CD4-positive, CD25-positive, alpha-beta regulatory T cell (primary cell): ENCODE data around the gene FASTKD1. TPM values are rescaled to one million over a fixed set of nuclear protein-coding genes. Genes with fewer than 3 reads are reported as not detected.
"Not testable (repeated sequence)": the region's sequence is repeated elsewhere in the genome, so short reads cannot be mapped to it uniquely, and the experiment has no call there.

Experiments used
- ATAC-seq, 2 donors: fragments of 150-1000 bp; cut with Tn5 transposase; one replicate each; pipeline ENCODE4 v1.10.0; 2021; ENCODE audit warnings: low read depth in 2 of 2, moderate number of reproducible peaks in 2 of 2, moderate library complexity in 1 of 2
- DNase-seq, 3 donors: peaks; one replicate each; pipeline versions ENCODE4 v3.0.0 to v3.0.0-alpha.2; 2012 to 2022; ENCODE audit warnings: mixed read lengths in 1 of 3
- H3K27ac ChIP-seq: one replicate; pipeline ENCODE4 v1.7.0; 2013; ENCODE audit warnings: mild to moderate bottlenecking, low read length; ENCODE audit not compliant: insufficient read depth, poor library complexity, severe bottlenecking
- H3K27me3 ChIP-seq: one replicate; pipeline ENCODE4 v1.7.0; 2013; ENCODE audit warnings: low read length; ENCODE audit not compliant: control insufficient read depth, insufficient read depth
- H3K36me3 ChIP-seq: one replicate; pipeline ENCODE4 v1.7.0; 2013; ENCODE audit warnings: mild to moderate bottlenecking, low read length, moderate library complexity; ENCODE audit not compliant: control insufficient read depth, insufficient read depth
- H3K4me1 ChIP-seq: 2 replicates; pipeline ENCODE4 v1.7.0; 2013; ENCODE audit warnings: mild to moderate bottlenecking, low read length; ENCODE audit not compliant: insufficient read depth, control insufficient read depth, poor library complexity, severe bottlenecking
- H3K4me3 ChIP-seq: one replicate; pipeline ENCODE4 v1.7.0; 2013; ENCODE audit warnings: low read depth, mild to moderate bottlenecking, low read length, moderate library complexity
- H3K9me3 ChIP-seq, 2 experiments: 1 replicate in 1 of 2; 2 replicates in 1 of 2; pipeline ENCODE4 v1.7.0; 2013; ENCODE audit warnings: low read length in 2 of 2, mild to moderate bottlenecking in 1 of 2, moderate library complexity in 1 of 2; ENCODE audit not compliant: control insufficient read depth in 2 of 2
- H3K27ac Mint-ChIP-seq, 3 donors: one replicate each; pipeline ENCODE4 v1.8.0; 2020 to 2022; ENCODE audit warnings: mild to moderate bottlenecking in 3 of 3, mixed read lengths in 3 of 3, moderate library complexity in 2 of 3
- H3K27me3 Mint-ChIP-seq: one replicate; pipeline ENCODE4 v1.8.0; 2022; ENCODE audit warnings: mild to moderate bottlenecking, mixed read lengths
- H3K36me3 Mint-ChIP-seq: one replicate; pipeline ENCODE4 v1.8.0; 2020; ENCODE audit warnings: mixed read lengths
- H3K4me1 Mint-ChIP-seq, 4 donors: one replicate each; pipeline ENCODE4 v1.8.0; 2020 to 2022; ENCODE audit warnings: mixed read lengths in 4 of 4, mild to moderate bottlenecking in 1 of 4
- H3K4me3 Mint-ChIP-seq, 4 donors: one replicate each; pipeline ENCODE4 v1.8.0; 2020 to 2022; ENCODE audit warnings: mild to moderate bottlenecking in 4 of 4, mixed read lengths in 4 of 4, moderate library complexity in 3 of 4
- H3K9me3 Mint-ChIP-seq, 7 donors: one replicate each; pipeline ENCODE4 v1.8.0; 2020 to 2022; ENCODE audit warnings: mixed read lengths in 7 of 7, mild to moderate bottlenecking in 3 of 7, moderate library complexity in 2 of 7
- polyA plus RNA-seq, 4 donors: library from polyadenylated mRNA; unstranded; fragments of 300-500 nt; fragmentation: Illumina TruSeq; gene quantifications; one replicate each; pipeline ENCODE4 v1.2.3, GENCODE V29; 2021
- total RNA-seq: library from RNA; stranded (reverse); gene quantifications from one replicate; pipeline ENCODE4 v1.2.3, GENCODE V29; 2022

FASTKD1 gene
- total and polyA plus RNA-seq, 5 donors from 2014 or later = 7.3 to 23.2 (median 15.8) TPM

- H3K36me3 ChIP-seq, ATAC-seq, H3K27me3 Mint-ChIP-seq, H3K9me3 ChIP-seq, H3K36me3 Mint-ChIP-seq, H3K4me3 ChIP-seq, H3K9me3 Mint-ChIP-seq, DNase-seq, H3K27me3 ChIP-seq, H3K27ac ChIP-seq: not testable (repeated sequence)
- peaks cover 9 to 36% (median 21%) of the 10 kb centered on the region in 4 donors for H3K4me1 Mint-ChIP-seq
- H3K4me1 ChIP-seq = peaks cover 23% of the 10 kb centered on the region
- peak overlapping the region; percentile 63 to 97 (median 70) for H3K4me3 Mint-ChIP-seq
- H3K27ac Mint-ChIP-seq = peak overlapping the region in 2 of 3 donors; percentile 67 to 100
Observed at GRCh38 chr2:169582552-169583266, 9.0 kb upstream of the FASTKD1 start.

- H3K4me3 Mint-ChIP-seq = peak overlapping the region in 1 of 4 donors; percentile 74
Observed at GRCh38 chr2:169579044-169579443, 5.4 kb upstream of the FASTKD1 start.

GRCh38 chr2:169575264-169575663 lies 1.6 kb upstream of the FASTKD1 start:
- H3K9me3 Mint-ChIP-seq, H3K27me3 ChIP-seq, DNase-seq, ATAC-seq, H3K4me3 Mint-ChIP-seq, H3K4me3 ChIP-seq, H3K27ac ChIP-seq, H3K36me3 Mint-ChIP-seq, H3K27me3 Mint-ChIP-seq, H3K27ac Mint-ChIP-seq, H3K9me3 ChIP-seq, H3K36me3 ChIP-seq: not testable (repeated sequence)
- peaks cover 13% of the 10 kb centered on the region for H3K4me1 ChIP-seq
- peaks cover 6 to 19% (median 14%) of the 10 kb centered on the region in 4 donors for H3K4me1 Mint-ChIP-seq

More at GRCh38 chr2:169579044-169579443, 5.4 kb upstream of the FASTKD1 start:
- DNase-seq (no peak), ATAC-seq (no peak)
- H3K27me3 Mint-ChIP-seq = peaks cover under 1% of the 10 kb centered on the region
- Histone ChIP-seq H3K36me3 (no peaks in the 10 kb centered on the region), H3K4me3 (no peak overlapping the region), H3K27ac (no peak overlapping the region), H3K27me3 (no peaks in the 10 kb centered on the region), H3K4me1 (peaks cover under 1% of the 10 kb centered on the region), H3K9me3 (peaks cover 0 to 4% of the 10 kb centered on the region in 2 experiments)
- peaks cover 0 to 7% (median 1%) of the 10 kb centered on the region in 4 donors for H3K4me1 Mint-ChIP-seq
- H3K27ac Mint-ChIP-seq = no peak overlapping the region
- peaks cover 0 to 9% (median 0%) of the 10 kb centered on the region in 7 donors for H3K9me3 Mint-ChIP-seq
- H3K36me3 Mint-ChIP-seq = no peaks in the 10 kb centered on the region

GRCh38 chr2:169574539-169574938 lies 874 bp upstream of the FASTKD1 start:
- H3K4me3 ChIP-seq, H3K9me3 Mint-ChIP-seq, H3K27ac ChIP-seq, H3K9me3 ChIP-seq, H3K27me3 Mint-ChIP-seq, H3K36me3 Mint-ChIP-seq, H3K27ac Mint-ChIP-seq, DNase-seq, H3K36me3 ChIP-seq, H3K27me3 ChIP-seq, ATAC-seq: not testable (repeated sequence)
- H3K4me1 ChIP-seq = peaks cover 13% of the 10 kb centered on the region
- Mint-ChIP-seq H3K4me3 (peak overlapping the region in 1 of 4 donors; percentile 29), H3K4me1 (peaks cover 13 to 24% (median 15%) of the 10 kb centered on the region in 4 donors)

- H3K27me3 Mint-ChIP-seq = no peaks in the 10 kb centered on the region
- no peak for DNase-seq
- Histone ChIP-seq H3K4me1 (peaks cover 13% of the 10 kb centered on the region), H3K4me3 (peak overlapping the region; percentile 94), H3K27me3 (no peaks in the 10 kb centered on the region), H3K36me3 (peaks cover 2% of the 10 kb centered on the region), H3K9me3 (no peaks in the 10 kb centered on the region), H3K27ac (peak overlapping the region; percentile 72)
- peaks cover 13 to 27% (median 15%) of the 10 kb centered on the region in 4 donors for H3K4me1 Mint-ChIP-seq
- peak overlapping the region; percentile 94 to 96 (median 95) for H3K4me3 Mint-ChIP-seq
- ATAC-seq = no peak
- peak overlapping the region; percentile 87 to 98 (median 97) for H3K27ac Mint-ChIP-seq
- H3K36me3 Mint-ChIP-seq = no peaks in the 10 kb centered on the region
- no peaks in the 10 kb centered on the region for H3K9me3 Mint-ChIP-seq
Observed at GRCh38 chr2:169573974-169574299, 272 bp upstream of the FASTKD1 start.

GRCh38 chr2:169572821-169573159 lies 875 bp downstream of the FASTKD1 start:
- Mint-ChIP-seq H3K36me3 (no peaks in the 10 kb centered on the region), H3K4me1 (peaks cover 18 to 27% (median 21%) of the 10 kb centered on the region in 4 donors), H3K27me3 (no peaks in the 10 kb centered on the region), H3K4me3 (peak overlapping the region; percentile 94 to 96 (median 95)), H3K27ac (peak overlapping the region in 2 of 3 donors; percentile 97 to 98), H3K9me3 (no peaks in the 10 kb centered on the region)
- peaks cover 5% of the 10 kb centered on the region for H3K36me3 ChIP-seq
- peak overlapping the region; percentile 94 for H3K4me3 ChIP-seq
- no peaks in the 10 kb centered on the region for H3K27me3 ChIP-seq
- DNase-seq (no peak), ATAC-seq (no peak)
- peaks cover 13% of the 10 kb centered on the region for H3K4me1 ChIP-seq
- H3K9me3 ChIP-seq = no peaks in the 10 kb centered on the region
- H3K27ac ChIP-seq = peak overlapping the region; percentile 72

- H3K4me3 Mint-ChIP-seq = no peak overlapping the region
Observed at GRCh38 chr2:169572189-169572588, 1.5 kb downstream of the FASTKD1 start.

GRCh38 chr2:169571571-169571970 lies 2.1 kb downstream of the FASTKD1 start:
- H3K36me3 ChIP-seq = peaks cover 5% of the 10 kb centered on the region
- no peaks in the 10 kb centered on the region for H3K36me3 Mint-ChIP-seq
- H3K27me3 ChIP-seq = no peaks in the 10 kb centered on the region
- peaks cover 13% of the 10 kb centered on the region for H3K4me1 ChIP-seq
- H3K4me3 ChIP-seq = no peak overlapping the region
- peaks cover 18 to 27% (median 24%) of the 10 kb centered on the region in 4 donors for H3K4me1 Mint-ChIP-seq
- no peak overlapping the region for H3K27ac ChIP-seq
- H3K9me3 ChIP-seq = no peaks in the 10 kb centered on the region
- DNase-seq (no peak), ATAC-seq (no peak)
- H3K9me3 Mint-ChIP-seq = no peaks in the 10 kb centered on the region
- H3K4me3 Mint-ChIP-seq = peak overlapping the region in 1 of 4 donors; percentile 45
- no peaks in the 10 kb centered on the region for H3K27me3 Mint-ChIP-seq
- no peak overlapping the region for H3K27ac Mint-ChIP-seq

More at GRCh38 chr2:169572189-169572588, 1.5 kb downstream of the FASTKD1 start:
- no peak for DNase-seq
- Mint-ChIP-seq H3K4me1 (peaks cover 18 to 27% (median 24%) of the 10 kb centered on the region in 4 donors), H3K9me3 (no peaks in the 10 kb centered on the region), H3K36me3 (no peaks in the 10 kb centered on the region), H3K27me3 (no peaks in the 10 kb centered on the region), H3K27ac (no peak overlapping the region)
- no peaks in the 10 kb centered on the region for H3K27me3 ChIP-seq
- H3K27ac ChIP-seq = no peak overlapping the region
- no peak for ATAC-seq
- H3K9me3 ChIP-seq = no peaks in the 10 kb centered on the region
- no peak overlapping the region for H3K4me3 ChIP-seq
- peaks cover 13% of the 10 kb centered on the region for H3K4me1 ChIP-seq
- H3K36me3 ChIP-seq = peaks cover 5% of the 10 kb centered on the region
